A673 (cell line): ENCODE data around the gene ASB15. TPM values are rescaled to one million over a fixed set of nuclear protein-coding genes. Genes with fewer than 3 reads are reported as not detected.

Experiments used
- BruUV-seq: library from RNA; stranded (reverse); fragments of 400-500 nt; replicated peaks from 2 replicates; lab custom pipeline; 2021; lab: Mats Ljungman, UMichigan
- CTCF ChIA-PET: fragments of 300-600 bp; sonication (Branson Sonifier 250); formaldehyde crosslinking; loops from one replicate; lab custom pipeline; 2022; ENCODE audit warnings: antibody characterized with exemption; lab: Charles Lee
- POLR2A ChIA-PET: fragments of 300-600 bp; sonication (Branson Sonifier 250); formaldehyde crosslinking; loops from one replicate; lab custom pipeline; 2022; ENCODE audit warnings: antibody characterized with exemption; ENCODE audit not compliant: low non-redundant PET; lab: Charles Lee
- DNase-seq: peaks from one replicate; pipeline ENCODE4 v3.0.0-alpha.2; 2015; ENCODE audit warnings: low spot score
- H3K27ac ChIP-seq: fragments of 200-600 bp; sonication (generic); 2 replicates; pipeline ENCODE4 v1.5.1; 2016; ENCODE audit warnings: mixed run types, low read depth, mild to moderate bottlenecking, mixed read lengths, antibody characterized with exemption, low read length; ENCODE audit not compliant: poor library complexity, severe bottlenecking
- H3K27me3 ChIP-seq: fragments of 200-600 bp; sonication (generic); replicated peaks from 2 replicates; pipeline ENCODE4 v1.6.1; 2017; ENCODE audit warnings: mixed run types, low read depth, mild to moderate bottlenecking, mixed read lengths, antibody characterized with exemption, low read length; ENCODE audit not compliant: insufficient read depth, poor library complexity
- H3K36me3 ChIP-seq: fragments of 200-600 bp; sonication (generic); 2 replicates; pipeline ENCODE4 v1.6.1; 2016; ENCODE audit warnings: mixed run types, mild to moderate bottlenecking, mixed read lengths, antibody characterized with exemption, low read length; ENCODE audit not compliant: insufficient read depth, poor library complexity, severe bottlenecking
- H3K4me1 ChIP-seq: fragments of 200-600 bp; sonication (generic); 2 replicates; pipeline ENCODE4 v1.6.1; 2017; ENCODE audit warnings: mixed run types, mild to moderate bottlenecking, mixed read lengths, antibody characterized with exemption, low read length; ENCODE audit not compliant: insufficient read depth, poor library complexity, severe bottlenecking
- H3K4me3 ChIP-seq: fragments of 200-600 bp; sonication (generic); 2 replicates; pipeline ENCODE4 v1.5.1; 2016; ENCODE audit warnings: low read depth, mixed run types, mild to moderate bottlenecking, mixed read lengths, low read length; ENCODE audit not compliant: poor library complexity, severe bottlenecking
- H3K9me3 ChIP-seq: fragments of 200-600 bp; sonication (generic); 2 replicates; pipeline ENCODE4 v1.6.1; 2016; ENCODE audit warnings: mixed run types, low read depth, mild to moderate bottlenecking, mixed read lengths, antibody characterized with exemption, low read length; ENCODE audit not compliant: poor library complexity, severe bottlenecking
- CTCF ChIP-seq: fragments of 300-800, 200-600 bp; sonication (generic); conservative IDR thresholded peaks from 2 replicates; pipeline ENCODE4 v1.5.1; 2017; ENCODE audit warnings: low read depth, mild to moderate bottlenecking, antibody characterized with exemption, low read length, moderate library complexity, mixed read lengths
- EZH2 ChIP-seq: fragments of 200-600 bp; sonication (generic); IDR thresholded peaks from 2 replicates; pipeline ENCODE4 v1.6.1; 2017; ENCODE audit warnings: borderline replicate concordance, low read depth, mild to moderate bottlenecking, mixed read lengths, antibody characterized with exemption, low read length; ENCODE audit not compliant: poor library complexity, severe bottlenecking
- intact Hi-C: fragments of 100-400 bp; cut with micrococcal nuclease; formaldehyde crosslinking; loops from one replicate; pipeline ENCODE4 v1.10.0; 2022; ENCODE audit not compliant: unreplicated experiment
- total RNA-seq: library from RNA; stranded (reverse); gene quantifications from 2 replicates; pipeline ENCODE4 v1.2.3, GENCODE V29; 2021

The ASB15 gene
- total RNA-seq, 1 experiment from 2014 or later = not detected

GRCh38 chr7:123602648-123603047 is 1.0 kb downstream of the ASB15 start:
- H3K4me1 ChIP-seq = no peaks in the 10 kb centered on the region
- ChIA-PET CTCF (no interaction called here), POLR2A (no interaction called here)
- H3K4me3 ChIP-seq = no peak overlapping the region
- DNase-seq = no peak
- no TSS peak for BruUV-seq
- no peaks in the 10 kb centered on the region for H3K9me3 ChIP-seq
- no peaks in the 10 kb centered on the region for H3K36me3 ChIP-seq
- TF ChIP-seq CTCF (no peak), EZH2 (no peak)
- H3K27ac ChIP-seq = no peak overlapping the region
- intact Hi-C loops = no loop called here
- H3K27me3 ChIP-seq = no peaks in the 10 kb centered on the region

GRCh38 chr7:123604739-123605138 is 3.1 kb downstream of the ASB15 start:
- no peaks in the 10 kb centered on the region for H3K9me3 ChIP-seq
- POLR2A ChIA-PET = no interaction called here

GRCh38 chr7:123607423-123607975 is 5.9 kb downstream of the ASB15 start:
- ChIA-PET POLR2A (no interaction called here), CTCF (no interaction called here)
- no peaks in the 10 kb centered on the region for H3K9me3 ChIP-seq
- intact Hi-C loops = no loop called here
- BruUV-seq = no TSS peak
- H3K4me1 ChIP-seq = no peaks in the 10 kb centered on the region
- H3K27me3 ChIP-seq = no peaks in the 10 kb centered on the region
- TF ChIP-seq EZH2 (no peak), CTCF (no peak)
- no peak overlapping the region for H3K27ac ChIP-seq
- H3K4me3 ChIP-seq = no peak overlapping the region
- H3K36me3 ChIP-seq = no peaks in the 10 kb centered on the region
- DNase-seq = no peak

More at GRCh38 chr7:123604739-123605138, 3.1 kb downstream of the ASB15 start:
- Histone ChIP-seq H3K4me3 (no peak overlapping the region), H3K4me1 (no peaks in the 10 kb centered on the region), H3K27ac (no peak overlapping the region), H3K36me3 (no peaks in the 10 kb centered on the region), H3K27me3 (no peaks in the 10 kb centered on the region)
- no peak for DNase-seq
- no peak for TF ChIP-seq CTCF
- TF ChIP-seq EZH2 = no peak
- intact Hi-C loops = no loop called here
- BruUV-seq = no TSS peak
- CTCF ChIA-PET = no interaction called here
